Activated CD8-positive, alpha-beta memory T cell treated with anti-CD3 and anti-CD28 coated beads, Interleukin-2, amount 50 U/mL, for 1 hour (primary cell): ENCODE data around the gene RGS6.

Experiments used
- DNase-seq: peaks from one replicate; pipeline ENCODE4 v3.0.0-alpha.2; 2020; ENCODE audit errors: extremely low read depth

RGS6 gene

DNA sequence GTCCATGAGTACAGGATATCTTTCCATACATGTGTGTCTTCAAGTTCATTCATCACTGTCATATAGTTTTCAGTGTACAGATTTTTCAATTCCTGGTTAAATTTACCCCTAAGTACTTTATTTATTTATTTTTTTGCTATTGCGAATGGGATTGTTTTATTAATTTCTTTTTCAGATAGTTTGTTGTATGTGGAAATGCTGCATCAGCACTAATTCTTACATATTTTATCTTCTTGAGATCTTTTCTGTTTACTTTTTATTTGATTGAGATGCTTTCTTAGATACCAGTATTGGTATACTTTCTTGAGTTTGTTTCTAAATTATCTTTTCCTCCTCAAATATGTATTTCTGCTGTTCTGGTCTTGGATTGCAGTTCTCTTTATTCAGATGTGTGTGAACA is 148.9 kb downstream of the RGS6 start:
- no peak for DNase-seq

DNA sequence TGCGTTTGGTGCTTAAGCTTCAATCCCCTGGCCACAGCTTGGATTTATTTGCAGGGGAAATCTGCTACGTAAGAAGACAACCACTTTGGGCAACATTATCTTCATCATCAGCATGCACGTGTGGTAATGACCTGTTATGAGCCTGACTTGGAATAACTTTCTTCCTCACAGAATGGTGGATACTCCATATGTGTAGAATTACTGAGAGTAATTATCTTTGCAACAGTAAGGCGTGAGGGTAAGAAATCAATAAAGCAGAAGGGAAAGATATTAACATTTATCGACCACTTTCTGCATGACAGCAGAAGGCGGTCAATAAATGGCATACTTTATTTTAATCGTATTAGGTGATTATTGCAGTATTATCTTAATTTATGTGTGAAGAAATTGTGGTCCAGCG is 152.7 kb downstream of the RGS6 start:
- no peak for DNase-seq

DNA sequence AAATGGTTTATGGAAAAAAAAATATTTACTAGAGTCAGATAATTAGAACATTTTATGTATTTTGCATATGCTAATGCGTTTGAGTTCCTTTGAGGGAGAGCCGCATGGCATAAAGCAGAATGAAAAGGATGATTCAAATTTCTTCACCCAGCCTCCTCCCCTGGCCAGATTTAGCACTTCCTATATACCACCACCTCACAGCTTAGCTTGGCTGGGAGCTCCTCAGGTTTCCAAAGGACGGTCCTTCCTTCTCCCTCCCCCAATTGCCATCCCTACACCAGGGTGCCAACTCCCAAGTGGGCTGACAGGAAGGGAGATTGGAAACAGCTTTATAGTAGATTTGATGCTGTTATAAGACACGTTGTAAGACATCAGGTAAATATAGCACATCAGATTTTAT is 157.4 kb downstream of the RGS6 start:
- no peak for DNase-seq

DNA sequence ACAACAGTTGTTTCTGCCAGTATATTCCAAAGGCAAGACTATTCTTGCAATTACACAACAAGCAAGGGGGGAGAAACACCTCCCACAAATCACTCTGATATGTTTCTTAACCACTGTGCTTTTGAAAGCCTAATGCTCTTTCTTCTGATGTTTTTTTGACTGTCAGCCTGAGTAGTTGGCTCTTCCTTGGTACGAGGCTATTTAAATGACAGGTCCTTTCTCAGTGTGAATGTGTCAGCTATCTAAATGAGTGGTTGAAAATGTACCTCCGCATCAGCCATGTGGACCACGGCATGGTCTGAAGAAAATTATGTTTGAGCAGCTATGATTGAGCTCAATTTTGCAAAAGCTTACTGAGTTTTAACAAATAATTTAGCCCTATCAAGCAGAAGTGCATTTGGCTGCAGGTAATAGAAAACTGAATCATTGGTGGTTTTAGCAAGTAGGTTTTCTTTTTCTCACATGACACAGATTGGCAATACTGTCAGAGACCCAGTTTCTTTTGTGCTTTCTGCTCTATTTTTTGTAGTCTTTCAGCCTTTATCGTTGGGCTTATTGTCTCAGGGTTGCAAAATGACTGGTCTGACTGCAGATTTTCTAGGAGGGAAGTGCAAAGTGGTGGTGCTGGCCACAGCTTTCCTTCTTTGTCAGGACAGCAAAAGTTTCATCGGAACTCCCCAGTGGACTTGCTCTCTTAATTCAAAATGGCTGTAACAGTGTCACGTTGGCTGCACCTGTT is 162.8 kb downstream of the RGS6 start:
- DNase-seq: no peak

DNA sequence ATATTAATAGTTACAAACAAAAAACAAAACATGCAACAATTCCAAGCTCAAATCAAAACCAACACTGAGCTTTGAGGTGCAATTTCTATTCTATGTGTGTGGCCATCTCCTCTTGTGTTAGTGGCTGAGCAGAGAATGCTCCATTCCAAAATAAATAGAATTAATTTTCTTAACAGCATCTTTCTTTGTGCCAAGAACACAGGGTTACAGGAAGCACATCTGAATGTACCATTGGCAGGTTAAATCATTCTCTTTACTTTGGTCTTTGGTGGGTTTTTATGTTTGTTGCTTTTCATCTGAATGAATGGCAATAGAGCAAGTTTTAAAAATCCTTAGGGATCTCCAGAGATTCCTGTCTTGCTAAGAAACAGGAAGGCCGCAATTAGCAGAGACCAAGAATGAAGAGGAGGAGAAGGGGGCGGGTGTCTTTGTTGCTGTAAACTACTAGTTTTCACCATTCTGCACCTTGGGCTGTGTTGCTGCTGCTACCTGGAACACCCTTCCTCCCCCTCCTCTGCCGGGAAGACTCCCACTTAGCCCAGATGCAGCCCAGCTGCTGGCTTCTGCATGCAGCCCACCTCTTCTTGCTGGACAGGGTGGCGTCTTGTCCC is 165.0 kb downstream of the RGS6 start:
- DNase-seq: no peak

DNA sequence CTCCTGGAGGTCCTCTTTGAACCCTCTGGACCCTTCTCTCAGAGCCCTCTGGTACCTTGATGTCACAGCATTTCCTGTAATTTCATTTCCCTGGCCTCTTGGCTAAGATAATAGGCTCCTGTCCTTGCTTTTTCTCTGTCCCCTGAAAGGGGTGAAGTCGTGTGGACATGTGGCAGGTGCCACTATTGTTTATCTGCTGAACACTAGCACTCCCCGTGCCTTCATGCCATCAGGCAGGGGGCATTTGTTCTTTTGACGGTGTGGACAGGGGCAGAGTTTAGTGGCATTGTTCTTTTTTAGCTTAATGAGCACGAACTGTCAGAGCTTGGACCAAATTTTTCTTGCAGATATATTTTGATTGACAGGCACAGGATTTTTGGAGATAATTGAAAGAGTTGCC is 166.0 kb downstream of the RGS6 start:
- no peak for DNase-seq

DNA sequence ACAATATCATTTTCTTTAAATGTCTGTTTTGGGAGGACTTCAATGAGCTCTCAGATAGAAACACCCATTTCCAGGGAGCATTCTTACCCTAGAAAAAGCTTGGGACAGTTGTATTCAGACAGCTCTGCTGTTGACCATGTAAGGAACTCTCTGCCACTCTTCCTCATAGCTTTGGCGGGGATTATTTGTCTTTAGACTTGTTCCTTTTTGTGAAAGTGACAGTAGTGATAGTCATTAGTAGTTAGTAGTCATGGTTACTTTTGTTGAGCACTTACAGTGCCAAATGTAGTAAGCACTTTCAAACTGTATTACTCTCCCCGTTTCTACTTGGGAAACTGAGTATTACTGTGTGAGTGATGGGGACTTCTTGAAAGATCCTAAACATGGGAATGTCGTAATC is 167.3 kb downstream of the RGS6 start:
- no peak for DNase-seq

DNA sequence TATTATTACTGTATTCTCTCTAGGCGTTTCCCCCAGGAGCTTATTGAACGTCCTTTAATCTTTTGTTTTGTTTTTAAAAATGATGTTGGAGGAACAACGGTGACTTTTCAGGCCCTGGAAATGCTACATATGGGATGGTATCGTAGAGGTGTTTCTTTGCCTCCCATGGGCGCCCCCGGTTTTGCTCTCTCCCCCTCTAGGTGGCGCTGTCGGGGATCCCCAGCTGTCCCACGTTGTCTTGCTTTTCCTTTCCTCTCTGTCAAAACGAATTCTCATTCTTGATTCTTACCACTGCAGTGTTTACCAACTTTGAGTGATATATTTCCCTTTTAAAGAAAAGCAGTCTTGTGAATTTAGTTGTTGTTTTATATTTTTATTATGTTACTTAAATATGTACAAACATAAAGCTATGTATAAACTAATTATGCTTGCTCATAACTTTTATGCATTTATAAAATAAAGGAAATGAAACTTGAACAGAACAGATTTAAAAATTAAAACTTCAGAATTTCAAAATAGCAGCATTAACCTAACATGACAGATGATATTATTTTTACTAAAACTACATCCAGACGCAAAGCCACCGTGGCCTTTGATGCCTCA is 171.9 kb downstream of the RGS6 start:
- DNase-seq: no peak

DNA sequence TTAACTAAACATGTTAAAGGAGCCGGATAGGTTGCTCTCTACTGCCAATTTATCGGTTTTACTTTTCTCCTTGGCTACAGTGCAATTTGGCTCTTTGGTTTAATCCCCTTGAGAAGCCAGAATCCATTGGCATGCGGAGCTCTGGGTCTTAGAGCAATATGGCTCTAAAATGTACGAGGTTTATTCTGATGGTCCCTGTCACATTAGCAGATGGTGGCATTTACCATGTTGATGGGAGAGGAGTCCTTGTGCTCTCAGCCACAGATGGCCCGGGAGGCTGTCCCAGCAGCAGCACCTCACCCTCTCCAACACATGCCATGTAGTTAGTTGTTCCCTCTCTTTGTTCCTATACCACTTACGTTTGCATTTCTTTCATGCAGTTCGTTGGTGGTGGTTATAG is 179.7 kb downstream of the RGS6 start:
- DNase-seq: no peak

DNA sequence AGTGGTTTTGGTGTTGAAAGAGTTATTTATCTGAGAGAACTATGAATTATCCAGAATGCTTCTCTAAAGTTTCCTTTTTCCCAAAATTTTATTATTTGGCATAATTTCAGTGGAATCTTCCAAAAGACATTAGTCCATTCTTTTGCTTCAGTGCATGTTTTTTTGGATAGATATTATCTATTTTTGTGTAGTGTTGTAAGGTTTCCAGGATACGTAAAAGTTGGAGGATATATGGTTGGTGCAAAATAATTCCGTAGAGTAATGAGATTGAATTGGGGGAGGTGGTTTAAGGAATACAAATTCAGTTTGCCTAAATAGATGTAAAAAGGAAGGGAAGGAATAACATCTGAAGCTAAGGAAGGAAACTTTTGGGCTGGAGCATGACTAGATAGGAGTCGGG is 186.6 kb downstream of the RGS6 start:
- no peak for DNase-seq

DNA sequence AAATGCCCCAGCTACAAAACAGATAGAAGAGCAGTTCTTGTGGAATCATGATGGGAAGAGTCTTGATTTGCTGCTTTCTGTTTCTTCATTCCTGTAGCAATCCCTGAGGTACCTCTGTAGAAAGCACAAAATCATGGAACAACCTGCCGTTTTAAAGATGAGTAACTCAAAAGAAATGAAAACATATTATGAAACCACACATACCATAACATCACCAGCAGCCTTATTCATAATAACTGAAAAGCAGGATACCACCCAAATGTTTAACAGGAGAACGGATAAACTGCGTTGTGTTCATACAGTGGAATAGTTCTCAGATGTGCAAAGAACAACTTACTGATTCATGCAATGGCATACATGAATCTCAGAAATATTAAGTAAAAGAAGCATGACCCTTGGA is 188.1 kb downstream of the RGS6 start:
- no peak for DNase-seq

DNA sequence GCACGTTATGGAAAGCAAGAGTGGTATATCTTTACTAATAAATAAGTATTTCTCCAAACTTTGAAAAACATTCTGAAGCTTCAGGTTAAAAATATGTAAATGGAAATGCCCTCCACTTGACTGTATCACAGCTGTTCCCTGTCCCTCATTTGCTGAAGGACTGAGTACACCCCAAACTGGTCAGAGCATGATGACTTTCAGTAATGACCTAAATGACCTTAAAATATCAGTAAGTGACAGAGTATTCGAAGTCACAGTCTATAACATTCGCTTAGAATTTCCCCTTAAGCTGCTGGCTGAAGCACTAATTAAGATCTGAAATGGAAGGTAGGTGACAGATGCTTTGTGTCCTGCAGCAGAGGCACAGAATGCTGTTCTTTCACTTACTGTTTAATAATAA is 191.5 kb downstream of the RGS6 start:
- no peak for DNase-seq

DNA sequence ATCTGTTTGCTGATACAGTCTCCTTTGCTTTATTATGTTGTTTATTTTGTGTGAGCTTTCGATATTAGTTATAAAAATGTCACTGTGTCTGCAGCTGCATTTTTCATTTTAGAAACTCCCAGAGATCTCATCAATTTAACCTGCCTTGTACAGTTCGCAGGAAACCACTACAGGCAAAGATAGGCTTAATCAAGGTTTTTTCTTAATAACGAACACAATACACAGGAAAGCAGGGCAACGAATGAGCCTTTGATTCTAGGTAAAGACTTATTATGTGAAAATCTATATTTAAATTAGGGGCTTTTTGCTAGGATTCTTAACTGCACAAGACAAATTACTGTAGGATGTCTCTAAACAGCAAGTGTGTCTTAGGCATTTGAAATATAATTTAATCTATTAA is 191.9 kb downstream of the RGS6 start:
- DNase-seq: no peak

DNA sequence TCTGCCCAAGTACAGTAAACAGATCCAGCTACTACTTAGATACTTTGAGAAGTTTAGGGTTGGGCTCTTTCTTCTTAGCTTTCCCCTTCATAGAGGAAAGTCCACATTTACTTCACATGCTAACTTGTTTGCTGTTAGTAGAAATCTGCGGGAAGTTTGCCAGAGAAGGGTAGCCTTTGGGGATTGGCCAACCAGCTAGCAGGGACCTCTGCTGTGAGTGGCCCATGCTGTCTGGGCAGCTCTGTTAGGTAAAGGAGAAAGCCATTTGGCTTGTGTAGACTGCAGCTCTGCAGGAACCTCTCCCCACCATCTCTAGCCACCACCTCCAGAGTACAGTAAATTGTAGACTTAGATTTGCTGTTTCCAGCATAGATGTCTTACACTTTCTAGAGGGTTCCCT is 193.9 kb downstream of the RGS6 start:
- DNase-seq: no peak

DNA sequence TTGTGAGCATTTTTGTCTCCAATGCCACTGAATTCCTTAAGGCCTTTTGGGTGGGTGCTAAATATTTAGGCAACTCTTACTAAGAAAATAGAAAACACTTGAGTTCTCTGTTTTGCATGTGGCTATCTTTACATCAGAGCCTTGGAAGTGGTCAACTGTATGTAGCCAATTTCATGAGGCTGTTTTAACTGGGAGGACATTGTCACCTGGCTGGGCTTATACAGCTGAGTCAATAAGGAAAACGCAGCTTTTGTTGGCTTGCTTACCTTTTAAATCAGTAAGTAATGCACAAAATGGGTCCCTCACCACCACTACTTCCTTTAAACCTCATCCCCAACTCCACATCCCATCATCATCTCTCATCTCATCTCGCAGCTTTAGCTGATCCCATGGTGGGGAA is 194.3 kb downstream of the RGS6 start:
- DNase-seq: no peak

DNA sequence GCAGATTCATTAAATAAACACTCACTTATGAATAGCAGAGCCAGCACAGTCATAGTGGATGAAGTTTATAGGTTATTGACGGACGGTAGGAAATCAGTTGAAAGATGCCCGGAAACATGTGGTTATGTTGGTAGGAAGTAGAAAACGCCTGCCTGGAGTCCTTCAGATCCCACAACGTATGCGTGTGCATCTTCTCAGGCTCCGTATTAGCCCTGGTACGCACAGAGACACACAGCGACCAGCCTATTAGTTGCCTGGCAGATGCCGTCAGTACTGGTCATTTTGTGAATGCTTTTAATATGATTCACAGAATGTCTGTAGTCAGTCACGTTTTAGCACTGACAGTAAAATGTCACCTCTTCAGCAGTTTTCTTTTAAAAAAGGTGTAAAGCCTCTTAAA is 196.4 kb downstream of the RGS6 start:
- DNase-seq: no peak

DNA sequence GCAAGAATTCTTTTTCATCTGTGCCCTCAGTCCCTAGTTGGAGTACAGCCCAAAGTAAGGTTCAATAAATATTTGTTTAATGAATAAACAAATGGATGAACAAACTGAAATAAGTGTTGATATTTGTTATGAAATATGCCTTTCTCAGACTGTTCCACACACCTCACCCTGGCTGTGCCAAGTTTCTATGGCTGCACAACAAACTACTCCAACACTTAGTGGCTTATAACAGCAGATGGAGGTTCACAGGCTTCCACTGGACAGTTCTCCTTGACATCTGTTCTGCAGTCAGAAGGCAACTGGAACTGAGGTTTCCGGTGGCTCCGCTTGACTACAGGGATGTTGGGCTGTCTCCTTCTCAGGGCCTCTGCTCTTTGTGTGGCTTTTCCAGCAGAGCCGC is 197.1 kb downstream of the RGS6 start:
- DNase-seq: no peak

DNA sequence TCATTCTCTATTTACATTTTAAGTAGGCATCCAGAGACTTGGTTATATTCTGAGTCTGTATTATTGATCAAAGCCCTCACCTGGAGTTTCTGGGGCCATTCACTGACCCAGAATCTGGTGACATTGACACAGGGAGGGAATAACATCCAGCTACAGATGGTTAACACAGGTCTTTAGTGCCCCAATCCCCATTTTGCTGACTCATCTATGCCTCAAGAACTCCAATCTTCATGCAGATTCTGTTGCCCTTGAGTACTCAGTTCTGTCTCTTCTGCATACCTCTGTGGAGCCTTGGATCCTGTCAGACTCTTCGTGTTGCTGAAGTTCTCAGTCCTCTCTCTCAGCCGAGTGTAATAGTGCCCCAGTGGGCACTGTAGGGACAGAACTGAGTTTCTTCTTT is 208.9 kb downstream of the RGS6 start:
- DNase-seq: no peak

DNA sequence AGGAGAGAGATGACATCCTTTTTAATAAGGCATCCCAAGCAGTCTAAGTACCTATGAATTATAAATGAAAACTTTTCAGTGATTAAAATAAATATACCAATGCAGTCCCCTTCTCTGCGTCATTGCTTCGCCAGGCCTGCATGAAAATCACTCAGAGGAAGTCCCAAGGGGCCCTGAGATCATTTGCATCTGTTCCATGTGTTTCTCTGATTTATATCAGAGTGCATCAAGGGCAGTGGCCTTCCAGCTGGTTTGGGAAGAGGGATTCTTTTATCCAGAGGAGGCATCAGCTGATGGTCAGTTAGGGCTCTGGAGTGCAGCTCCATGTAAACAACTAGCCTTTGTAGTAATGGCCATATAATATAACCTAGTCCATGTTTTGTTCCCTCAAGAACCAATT is 210.1 kb downstream of the RGS6 start:
- DNase-seq: no peak

DNA sequence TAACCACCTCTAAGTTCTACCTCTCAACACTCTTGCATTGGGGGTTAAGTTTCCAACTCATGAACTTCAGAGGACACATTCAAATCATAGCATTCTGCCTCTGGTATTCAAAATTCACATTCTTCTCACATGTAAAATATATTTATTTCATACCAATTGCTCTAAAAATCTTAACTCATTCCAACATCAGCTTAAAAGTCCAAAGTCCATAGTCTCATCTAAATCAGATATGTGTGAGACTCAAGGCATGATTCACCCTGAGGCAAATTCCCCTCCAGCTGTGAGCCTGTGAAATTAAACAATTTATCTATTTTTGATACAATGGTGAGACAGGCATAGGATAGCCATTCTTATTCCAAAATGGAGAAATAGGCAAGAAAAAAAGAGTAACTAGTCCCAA is 214.0 kb downstream of the RGS6 start:
- no peak for DNase-seq

DNA sequence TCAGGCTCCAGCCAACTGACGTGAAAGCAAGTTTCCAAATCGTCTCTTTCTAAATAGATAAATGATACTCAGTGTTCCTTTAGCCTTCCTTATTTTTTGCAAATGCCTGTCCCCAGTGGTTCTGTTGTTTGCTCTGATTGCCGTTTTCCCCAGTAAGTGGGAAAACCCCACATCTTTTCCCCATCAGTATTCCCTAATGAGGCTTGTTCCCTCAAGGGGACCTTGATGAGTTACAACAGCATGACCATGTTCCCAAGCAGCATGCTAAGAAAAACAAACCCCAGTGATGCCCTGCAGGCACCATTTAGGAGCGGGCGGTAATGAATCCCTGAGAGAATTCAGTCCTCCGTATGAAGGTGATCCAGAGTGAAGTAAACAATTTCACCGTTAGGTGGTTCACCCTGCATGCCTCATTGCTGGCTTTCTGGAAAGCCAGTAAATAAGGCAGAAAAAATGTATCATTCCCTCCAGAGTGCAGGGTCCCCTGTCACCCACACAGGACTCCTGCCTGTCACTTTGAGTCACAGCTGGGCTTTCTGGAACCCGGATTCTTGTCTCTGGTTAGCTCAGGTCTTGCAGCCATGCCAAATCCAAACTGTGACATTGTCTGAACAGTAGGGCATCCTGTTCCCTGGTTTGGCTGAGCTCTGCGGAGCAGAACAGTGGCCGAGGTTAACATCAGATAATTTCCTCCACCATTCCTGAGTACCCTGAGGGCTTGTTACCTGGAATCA is 222.6 kb downstream of the RGS6 start:
- no peak for DNase-seq

DNA sequence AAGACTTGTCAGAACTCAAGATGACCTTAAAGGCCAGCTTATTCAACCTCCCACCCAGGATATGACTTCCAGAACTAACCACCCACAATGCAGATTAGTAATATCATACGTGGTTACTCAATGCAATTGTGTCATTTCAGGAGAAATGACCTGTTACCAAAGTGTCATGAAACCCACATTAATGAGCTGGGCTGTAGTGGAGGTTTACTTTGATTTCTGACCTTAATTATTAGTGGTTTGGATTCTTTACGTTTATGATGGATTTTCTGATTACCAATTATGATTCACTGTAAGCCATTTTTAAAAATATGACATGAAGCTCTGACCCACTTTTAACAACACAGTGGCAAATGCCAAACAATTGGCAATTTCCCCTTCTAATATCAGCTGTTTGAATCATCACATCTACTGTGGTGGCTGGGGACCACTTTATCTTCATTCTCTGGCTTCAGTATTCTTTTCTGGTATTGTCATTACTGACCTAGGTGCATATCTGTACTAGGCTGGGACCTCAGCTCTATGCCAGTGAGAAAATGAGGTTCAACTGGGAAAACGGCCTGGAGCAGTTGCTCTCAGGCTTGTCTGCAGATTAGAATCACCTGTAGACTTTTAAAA is 223.3 kb downstream of the RGS6 start:
- DNase-seq: no peak
